EH (cell line): ENCODE data around the gene GNG8.

Source experiments
- DNase-seq: peaks from one replicate; pipeline ENCODE4 v3.0.0-alpha.2; 2015; ENCODE audit warnings: low read depth

GNG8 gene

GRCh38 chr19:46602392-46603194 lies 33.4 kb downstream of the GNG8 start:
- peak; percentile 38 for DNase-seq

DNA sequence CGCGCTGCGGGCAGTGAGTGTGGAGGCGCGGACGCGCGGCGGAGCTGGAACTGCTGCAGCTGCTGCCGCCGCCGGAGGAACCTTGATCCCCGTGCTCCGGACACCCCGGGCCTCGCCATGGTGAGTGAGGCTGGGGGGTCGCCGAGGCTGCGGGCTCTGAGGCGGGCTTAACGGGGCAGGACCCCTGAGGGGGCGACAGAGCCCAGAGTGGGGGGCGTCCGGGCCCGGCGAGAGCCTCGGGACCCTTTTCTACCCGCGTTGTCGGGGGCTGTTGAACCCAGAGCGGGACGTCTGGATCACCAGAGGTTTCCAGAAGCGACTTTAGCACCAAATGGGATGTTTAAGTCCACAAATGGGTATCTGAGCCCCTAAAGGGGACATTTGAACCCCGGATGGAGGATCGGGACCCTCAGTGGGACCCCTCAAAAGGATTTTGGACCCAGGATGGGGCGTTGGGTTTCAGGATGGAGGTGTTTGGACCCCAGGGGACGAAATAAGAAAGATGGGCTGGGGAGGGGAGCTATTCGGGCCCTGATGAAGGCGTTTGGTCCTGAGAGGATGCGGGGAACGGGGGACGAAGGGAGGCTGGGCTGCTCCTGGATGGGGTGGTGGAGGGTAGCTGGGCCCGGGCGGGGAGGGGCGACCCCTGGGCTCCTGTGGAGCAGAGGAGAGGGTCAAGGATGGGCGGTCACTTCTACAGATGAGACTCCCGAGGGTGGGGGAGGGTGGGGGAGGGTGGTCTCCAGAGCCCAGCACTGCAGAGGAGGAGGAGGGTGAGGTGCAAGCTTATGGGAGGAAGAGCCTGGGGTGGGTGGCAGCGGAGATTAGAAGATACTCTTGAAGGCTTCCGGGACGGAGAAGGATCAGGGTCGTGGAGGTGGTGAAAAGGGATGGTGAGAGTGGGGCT lies 34.4 kb downstream of the GNG8 start, which contains the start of gene CALM3:
CALM3 (plus strand) TSS at position 13 of the 907 bp plus-strand sequence; CDS start at position 118, 105 bp downstream.
- DNase-seq = no peak

DNA sequence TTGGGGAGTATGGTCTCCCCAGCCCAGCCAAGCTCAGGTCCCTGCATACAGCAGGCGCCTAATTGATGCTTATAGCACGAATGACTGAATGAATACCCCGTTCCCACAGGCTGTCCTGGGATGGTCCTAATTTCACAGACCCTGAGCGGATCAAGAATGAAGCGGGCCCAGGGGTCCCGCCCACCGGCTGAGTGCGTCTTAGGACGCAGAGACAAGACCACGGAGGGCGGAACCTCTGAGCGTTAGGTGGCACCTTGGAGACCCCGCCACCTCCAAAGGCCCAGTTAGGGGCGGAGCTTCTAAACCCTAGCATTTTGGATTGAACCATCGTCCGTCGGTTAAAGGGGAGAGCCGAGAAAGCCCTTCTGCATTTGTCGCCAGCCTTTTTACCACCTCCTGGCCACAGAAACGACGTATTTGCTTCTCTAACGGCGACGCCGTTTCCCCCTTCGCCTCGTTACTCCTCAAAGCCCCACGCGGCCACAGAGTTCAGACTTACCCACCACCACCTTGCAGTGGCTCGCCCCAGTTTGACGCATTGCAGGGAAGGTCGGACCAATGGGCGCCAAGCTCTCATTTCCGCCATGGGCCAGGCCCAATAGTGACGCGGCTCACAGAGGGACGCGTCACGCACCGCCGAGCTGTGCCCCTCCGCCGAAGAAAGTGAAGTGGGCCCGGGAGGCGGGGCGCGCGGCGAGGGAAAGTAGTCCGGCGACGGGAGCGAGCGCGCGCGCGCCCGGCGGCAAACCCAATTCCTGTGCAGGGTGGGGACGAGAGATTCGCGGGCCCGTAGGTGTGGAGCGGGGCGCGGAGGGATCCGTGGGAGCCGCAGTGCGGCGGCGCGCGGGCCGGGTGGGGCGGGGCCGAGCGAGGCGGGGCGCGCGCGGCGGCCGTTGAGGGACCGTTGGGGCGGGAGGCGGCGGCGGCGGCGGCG lies 35.4 kb downstream of the GNG8 start:
- peak; percentile 93 for DNase-seq

DNA sequence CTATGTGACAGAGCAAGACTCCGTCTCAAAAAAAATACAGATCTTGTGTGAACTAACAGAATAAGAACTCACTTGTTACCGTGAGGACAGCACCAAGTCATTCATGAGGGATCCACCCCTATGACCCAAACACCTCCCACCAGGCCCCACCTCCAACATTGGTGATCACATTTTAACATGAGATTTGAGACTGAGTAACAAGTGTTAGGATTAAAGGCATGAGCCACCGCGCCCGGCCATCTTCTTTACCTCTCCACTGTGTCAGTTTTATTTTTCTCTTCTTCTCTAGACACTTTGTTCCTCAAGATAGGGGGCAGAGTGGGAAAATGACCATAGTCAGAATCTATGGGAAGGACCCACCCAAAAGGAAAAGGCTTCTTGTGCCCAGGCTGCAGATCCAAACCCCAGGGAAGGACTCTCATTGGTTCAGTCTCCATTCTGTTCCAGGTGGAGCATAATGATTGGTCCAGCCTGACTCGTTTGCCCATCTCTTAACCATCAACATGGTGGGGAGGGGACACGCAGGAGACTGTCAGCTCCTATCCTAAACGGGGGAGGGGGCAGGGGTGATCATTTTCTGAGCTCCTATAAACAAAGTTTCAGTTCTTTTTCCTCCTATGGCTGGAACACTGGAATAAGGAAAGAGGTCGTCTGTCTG lies 36.2 kb downstream of the GNG8 start:
- no peak for DNase-seq

DNA sequence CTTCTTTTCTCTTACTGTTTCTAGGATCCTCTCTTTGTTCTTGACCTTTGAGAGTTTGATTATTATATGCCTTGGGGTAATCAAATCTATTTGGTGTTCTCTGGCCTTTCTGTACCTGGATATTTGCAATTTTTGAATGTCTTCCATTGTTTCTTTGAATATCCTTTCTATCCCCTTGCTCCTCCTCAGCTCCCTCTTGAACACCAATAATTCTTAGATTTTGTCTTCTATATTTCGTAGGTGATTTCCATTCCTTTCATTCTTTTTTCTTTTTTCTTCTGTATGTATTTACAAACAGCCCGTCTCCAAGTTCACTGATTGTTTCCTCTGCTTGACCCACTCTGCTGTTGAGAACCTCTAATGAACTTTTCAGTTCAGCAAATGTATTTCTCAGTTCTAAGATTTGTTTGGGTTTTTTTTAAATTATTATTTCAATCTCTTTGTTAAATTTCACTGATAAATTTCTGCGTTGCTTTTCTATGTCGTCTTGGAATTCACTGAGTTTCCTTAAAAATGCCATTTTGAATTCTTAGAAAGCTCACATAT lies 37.6 kb downstream of the GNG8 start:
- DNase-seq = no peak

- DNase-seq = no peak
These were observed 40.0 kb downstream of the GNG8 start for GRCh38 chr19:46596008-46596407.

- DNase-seq = no peak
These were observed 44.1 kb downstream of the GNG8 start for GRCh38 chr19:46591870-46592269.

DNA sequence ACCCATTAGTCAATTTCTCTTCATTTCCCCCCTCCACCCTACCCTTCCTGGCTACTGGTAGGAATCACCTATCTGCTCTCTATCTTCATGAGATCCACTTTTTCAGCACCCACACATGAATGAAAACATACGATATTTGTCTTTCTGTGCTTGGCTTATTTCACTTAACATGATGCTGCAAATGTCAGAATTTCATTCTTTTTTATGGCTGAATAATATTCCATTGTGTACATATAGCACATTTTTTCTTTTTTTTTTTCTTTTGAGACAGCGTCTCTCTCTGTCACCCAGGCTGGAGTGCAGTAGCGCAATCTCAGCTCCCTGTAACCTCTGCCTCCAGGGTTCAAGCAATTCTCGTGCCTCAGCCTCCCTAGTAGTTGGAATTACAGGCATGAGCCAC lies 44.7 kb downstream of the GNG8 start:
- no peak for DNase-seq

DNA sequence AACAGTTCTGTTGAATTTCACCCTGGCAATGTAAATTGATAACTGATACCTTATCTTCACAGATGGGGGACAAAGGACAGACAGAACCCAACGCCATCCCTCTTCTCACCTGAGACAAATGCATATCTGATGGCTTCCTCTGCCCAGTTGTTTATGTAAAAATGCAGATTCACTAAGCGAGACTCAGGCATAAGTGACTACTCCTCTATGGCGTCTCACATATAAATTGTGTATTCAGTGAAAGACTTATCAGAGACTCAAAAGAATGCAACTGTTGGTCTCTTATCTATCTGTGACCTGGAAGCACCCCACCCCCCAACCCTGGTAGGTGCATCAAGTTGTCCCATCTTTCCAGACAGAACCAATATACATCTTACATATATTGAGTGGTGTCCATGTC lies 48.1 kb downstream of the GNG8 start:
- DNase-seq = no peak

GRCh38 chr19:46586294-46586693 lies 49.7 kb downstream of the GNG8 start:
- DNase-seq = no peak

DNA sequence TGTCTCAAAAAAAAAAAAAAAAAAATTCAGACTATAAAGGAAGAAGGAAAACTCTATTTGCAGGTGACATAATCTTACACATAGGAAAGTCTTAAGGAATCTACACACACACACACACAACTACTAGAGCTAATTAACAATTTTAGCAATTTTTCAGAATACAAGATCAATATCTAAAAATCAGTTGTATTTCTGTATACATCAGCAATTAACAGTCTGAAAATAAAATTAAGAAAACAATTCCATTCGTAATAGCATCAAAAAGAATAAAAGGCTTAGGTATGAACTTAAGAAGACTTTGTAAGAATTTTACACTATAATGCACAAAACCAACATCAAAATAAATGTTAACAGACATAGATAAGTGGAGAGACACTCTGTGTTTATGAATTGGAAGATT lies 50.5 kb downstream of the GNG8 start:
- no peak for DNase-seq
